Choroid plexus epithelial cell (primary cell): ENCODE data around the gene TMEM184C.

Source experiments
- DNase-seq: peaks from one replicate; pipeline ENCODE4 v3.0.0-alpha.2; 2010; ENCODE audit warnings: low read depth
- H3K4me3 ChIP-seq: 2 replicates; pipeline ENCODE4 v1.5.1; 2011; ENCODE audit warnings: low read depth, mild to moderate bottlenecking, control low read depth, low read length, moderate library complexity
- TF ChIP-seq, protein P1 (sequence below): conservative IDR thresholded peaks from 2 replicates; pipeline ENCODE4 v1.5.1; 2011; ENCODE audit warnings: low read depth, mild to moderate bottlenecking, control low read depth, inconsistent platforms, low read length, moderate library complexity

The TMEM184C gene

DNA sequence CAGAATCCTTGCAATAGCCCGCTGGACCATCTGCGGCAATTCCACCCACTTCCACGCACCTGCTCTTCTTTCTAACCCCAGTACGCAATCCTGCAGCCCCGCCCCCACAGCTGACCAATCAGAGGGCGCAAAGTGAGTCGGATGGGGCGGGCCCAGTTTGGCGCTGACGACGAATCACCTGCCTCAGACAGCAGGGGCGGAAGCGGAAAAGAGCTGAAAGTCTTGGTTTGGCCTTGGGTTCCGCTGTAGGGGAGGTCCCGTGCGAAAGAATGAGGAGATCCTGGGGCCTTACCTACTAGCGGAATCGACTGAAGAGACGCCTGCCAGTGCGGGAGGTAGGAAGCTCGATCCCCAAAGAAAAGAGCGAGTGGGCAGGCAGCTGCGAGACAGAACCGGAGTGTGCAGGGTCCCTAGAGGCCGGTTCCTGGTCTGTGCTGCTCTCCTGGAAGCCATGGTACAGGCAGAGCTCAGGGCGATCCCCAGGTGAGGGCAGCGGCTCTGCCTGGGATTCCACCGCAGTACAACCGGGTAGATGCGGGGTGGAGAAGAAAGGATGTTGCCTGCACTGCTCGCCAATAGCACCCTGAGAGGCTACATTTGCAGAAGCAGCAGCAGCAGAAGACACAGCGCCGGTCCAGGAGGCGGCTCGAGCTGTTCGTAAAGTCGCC lies at the start of gene TMEM184C:
TSS of gene TMEM184C (plus strand) at position 225 of the 668 bp plus-strand sequence. CDS start 560 bp downstream, outside the sequence.
- TF ChIP-seq, protein P1, sequence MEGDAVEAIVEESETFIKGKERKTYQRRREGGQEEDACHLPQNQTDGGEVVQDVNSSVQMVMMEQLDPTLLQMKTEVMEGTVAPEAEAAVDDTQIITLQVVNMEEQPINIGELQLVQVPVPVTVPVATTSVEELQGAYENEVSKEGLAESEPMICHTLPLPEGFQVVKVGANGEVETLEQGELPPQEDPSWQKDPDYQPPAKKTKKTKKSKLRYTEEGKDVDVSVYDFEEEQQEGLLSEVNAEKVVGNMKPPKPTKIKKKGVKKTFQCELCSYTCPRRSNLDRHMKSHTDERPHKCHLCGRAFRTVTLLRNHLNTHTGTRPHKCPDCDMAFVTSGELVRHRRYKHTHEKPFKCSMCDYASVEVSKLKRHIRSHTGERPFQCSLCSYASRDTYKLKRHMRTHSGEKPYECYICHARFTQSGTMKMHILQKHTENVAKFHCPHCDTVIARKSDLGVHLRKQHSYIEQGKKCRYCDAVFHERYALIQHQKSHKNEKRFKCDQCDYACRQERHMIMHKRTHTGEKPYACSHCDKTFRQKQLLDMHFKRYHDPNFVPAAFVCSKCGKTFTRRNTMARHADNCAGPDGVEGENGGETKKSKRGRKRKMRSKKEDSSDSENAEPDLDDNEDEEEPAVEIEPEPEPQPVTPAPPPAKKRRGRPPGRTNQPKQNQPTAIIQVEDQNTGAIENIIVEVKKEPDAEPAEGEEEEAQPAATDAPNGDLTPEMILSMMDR = peak; percentile 35
- DNase-seq = peak; percentile 97
- peak within 1 kb of the TSS; percentile 76 for H3K4me3 ChIP-seq

DNA sequence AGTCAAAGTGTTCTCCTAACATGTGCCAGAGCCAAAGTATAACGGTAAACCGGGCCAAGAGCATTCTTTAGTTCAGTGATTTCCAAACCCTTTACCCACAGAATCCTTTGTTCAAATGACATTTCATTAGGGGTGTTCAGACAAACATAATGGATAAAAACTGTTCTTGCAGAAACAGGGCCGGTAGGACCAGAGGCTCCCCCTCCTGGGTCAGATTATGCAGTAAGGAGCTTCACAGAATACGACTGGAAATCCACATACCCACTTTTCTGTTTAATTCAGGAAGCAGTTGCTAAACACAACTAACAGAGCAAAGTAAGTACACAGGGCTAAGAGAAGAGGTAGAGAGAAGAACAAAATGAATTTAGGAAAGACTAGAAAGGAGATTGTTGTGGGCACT lies 46.6 kb upstream of the TMEM184C start:
- TF ChIP-seq, protein P1 = peak; percentile 65
- peak; percentile 73 for DNase-seq
- H3K4me3 ChIP-seq = no peak overlapping the region

DNA sequence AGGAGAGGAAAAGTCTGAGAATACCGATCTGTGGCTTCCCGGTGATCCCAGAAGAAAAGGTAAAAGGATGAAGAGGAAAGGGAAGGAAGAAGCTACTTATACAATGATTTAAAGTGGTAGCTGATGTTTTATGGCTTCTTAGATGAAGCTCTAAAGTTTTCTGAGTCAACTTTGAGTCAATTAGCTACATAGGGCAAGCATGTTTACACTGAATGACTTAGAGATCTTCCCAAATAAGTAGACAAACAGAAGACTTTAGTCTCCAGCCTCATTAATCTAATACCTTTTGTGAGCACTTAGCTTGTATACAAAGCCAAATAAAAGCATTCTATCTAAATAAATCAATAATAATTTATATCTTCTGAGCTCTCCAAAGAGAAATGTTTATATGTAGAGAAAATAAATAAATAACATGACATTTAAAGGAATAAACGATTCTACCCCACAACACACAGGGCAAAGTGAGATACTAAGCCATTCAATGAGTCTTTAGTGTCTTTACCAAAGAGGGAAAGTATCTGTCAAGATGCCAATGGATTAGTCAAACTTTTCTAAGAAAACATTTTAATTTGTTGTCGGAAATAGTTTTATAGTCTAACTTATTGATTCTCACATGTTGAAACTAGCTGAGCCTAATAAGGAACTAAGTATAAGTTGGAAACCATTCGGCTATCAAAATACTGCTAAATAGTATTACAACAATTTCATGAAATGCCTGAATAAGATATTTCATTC lies 46.0 kb upstream of the TMEM184C start:
- H3K4me3 ChIP-seq = no peak overlapping the region
- DNase-seq = no peak
- TF ChIP-seq, protein P1 = no peak

DNA sequence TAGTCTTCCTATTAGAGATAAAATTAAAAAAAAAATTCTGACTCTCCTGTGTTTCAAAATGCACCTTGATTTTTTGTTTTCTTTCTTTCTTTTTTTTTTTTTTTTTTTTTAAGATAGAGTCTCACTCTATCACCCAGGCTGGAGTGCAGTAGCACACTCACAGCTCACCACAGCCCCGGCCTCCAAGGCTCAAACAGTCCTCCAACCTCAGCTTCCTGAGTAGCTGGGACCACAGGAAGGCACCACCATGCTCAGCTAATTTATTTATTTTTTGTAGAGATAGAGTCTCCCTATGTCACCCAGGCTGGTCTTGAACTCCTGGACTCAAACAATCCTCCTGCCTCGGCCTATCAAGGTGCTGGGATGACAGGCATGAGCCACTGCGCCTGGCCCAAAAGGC lies 41.1 kb upstream of the TMEM184C start:
- DNase-seq = no peak
- TF ChIP-seq, protein P1 = no peak
- H3K4me3 ChIP-seq = no peak overlapping the region

DNA sequence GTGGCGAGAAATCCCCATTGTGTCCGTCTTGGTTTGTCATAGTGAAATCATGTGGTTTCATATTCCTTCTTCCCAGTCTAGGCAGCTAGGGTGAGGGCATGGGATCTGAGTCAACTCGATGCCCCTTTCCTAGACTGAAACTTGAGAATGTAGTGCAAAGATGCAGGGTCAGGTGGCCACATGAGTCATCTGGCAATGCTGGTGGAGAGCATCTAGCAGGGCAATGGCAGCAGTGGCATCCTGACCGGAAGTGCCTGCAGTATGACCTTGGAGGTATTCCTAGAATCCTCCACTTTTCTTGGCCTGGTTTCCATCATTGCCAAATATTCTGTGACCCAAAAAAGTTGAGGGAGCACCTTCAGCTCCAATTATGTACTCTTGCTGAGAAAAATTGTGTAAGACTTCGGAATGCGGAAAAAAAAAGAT lies 39.1 kb upstream of the TMEM184C start:
- DNase-seq = peak; percentile 96
- TF ChIP-seq, protein P1 = no peak
- no peak overlapping the region for H3K4me3 ChIP-seq

DNA sequence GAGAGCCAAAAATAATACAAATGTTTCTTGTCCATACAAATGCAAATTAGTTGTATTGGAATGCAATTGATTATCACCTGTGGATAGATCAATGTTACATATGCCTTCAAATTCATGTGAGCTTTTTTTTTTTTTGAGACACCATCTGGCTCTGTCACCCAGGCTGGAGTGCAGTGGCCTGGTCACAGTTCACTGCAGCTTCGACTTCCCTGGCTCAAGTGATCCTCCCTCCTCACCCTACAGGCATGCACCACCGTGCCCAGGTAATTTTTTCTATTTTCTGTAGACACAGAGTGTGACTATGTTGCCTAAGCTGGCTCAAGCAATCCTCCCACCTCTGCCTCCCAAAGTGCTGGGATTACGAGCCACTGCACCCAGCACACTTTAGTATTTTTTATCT lies 38.6 kb upstream of the TMEM184C start:
- DNase-seq = no peak
- TF ChIP-seq, protein P1 = no peak

More for the DNA sequence above, 38.6 kb upstream of the TMEM184C start:
- H3K4me3 ChIP-seq = no peak overlapping the region
